RWPE1 (cell line): ENCODE data around the gene CHD5.

Experiments used
- CTCF ChIA-PET: fragments of 350-600 bp; sonication (Branson Sonifier 250); formaldehyde crosslinking; extraction: SDS; loops from one replicate; lab custom pipeline; 2021; lab: Yijun Ruan, JAX
- POLR2A ChIA-PET: fragments of 400-600 bp; formaldehyde crosslinking; extraction: SDS; loops from one replicate; lab custom pipeline; 2020; ENCODE audit warnings: antibody characterized with exemption; ENCODE audit not compliant: low non-redundant PET; lab: Yijun Ruan, JAX
- DNase-seq: peaks from one replicate; pipeline ENCODE4 v3.0.0; 2012; ENCODE audit warnings: low spot score
- H3K27ac ChIP-seq: fragments of 450-650 bp; 2 replicates; pipeline ENCODE4 v1.5.1; 2017
- TF ChIP-seq, protein P1 (sequence below): fragments of 450-650 bp; conservative IDR thresholded peaks from 2 replicates; pipeline ENCODE4 v1.5.1; 2017; ENCODE audit warnings: low read depth, mild to moderate bottlenecking

Gene CHD5

DNA sequence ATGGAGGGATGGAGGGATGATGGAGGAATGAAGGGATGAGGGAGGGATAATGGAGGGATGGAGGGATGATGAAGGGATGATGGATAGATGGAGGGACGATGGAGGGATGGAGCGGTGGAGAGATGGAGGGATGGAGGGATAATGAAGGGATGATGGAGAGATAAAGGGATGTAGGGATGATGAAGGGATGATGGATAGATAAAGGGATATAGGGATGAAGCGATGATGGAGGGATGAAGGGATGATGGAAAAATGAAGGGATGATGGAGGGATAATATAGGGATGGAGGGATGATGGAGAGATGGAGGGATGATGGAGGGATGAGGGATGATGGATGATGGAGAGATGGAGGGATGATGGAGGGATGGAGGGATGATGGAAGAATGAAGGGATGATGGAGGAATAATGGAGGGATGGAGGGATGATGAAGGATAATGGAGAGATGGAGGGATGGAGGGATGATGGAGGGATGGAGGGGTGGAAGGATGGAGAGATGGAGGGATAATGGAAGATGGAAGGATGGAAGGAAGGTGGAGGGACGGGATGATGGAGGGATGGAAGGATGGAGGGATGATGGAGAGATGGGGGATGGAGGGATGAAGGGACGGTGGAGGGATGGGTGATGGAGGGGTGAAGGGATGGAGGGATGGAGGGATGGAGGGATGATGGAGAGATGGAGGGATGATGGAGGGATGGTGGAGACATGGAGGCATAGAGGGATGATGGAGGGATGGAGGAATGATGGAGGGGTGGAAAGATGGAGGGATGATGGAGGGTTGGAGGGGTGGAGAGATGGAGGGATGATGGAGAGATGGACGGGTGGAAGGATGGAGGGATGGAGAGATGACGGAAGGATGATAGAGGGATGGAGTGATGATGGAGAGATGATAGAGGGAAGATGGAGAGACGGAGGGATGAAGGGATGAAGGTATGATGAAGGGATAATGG lies 72.4 kb downstream of the CHD5 start:
- TF ChIP-seq, protein P1, sequence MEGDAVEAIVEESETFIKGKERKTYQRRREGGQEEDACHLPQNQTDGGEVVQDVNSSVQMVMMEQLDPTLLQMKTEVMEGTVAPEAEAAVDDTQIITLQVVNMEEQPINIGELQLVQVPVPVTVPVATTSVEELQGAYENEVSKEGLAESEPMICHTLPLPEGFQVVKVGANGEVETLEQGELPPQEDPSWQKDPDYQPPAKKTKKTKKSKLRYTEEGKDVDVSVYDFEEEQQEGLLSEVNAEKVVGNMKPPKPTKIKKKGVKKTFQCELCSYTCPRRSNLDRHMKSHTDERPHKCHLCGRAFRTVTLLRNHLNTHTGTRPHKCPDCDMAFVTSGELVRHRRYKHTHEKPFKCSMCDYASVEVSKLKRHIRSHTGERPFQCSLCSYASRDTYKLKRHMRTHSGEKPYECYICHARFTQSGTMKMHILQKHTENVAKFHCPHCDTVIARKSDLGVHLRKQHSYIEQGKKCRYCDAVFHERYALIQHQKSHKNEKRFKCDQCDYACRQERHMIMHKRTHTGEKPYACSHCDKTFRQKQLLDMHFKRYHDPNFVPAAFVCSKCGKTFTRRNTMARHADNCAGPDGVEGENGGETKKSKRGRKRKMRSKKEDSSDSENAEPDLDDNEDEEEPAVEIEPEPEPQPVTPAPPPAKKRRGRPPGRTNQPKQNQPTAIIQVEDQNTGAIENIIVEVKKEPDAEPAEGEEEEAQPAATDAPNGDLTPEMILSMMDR: no peak
- ChIA-PET CTCF (no interaction called here), POLR2A (no interaction called here)
- DNase-seq: no peak
- H3K27ac ChIP-seq: no peak overlapping the region

DNA sequence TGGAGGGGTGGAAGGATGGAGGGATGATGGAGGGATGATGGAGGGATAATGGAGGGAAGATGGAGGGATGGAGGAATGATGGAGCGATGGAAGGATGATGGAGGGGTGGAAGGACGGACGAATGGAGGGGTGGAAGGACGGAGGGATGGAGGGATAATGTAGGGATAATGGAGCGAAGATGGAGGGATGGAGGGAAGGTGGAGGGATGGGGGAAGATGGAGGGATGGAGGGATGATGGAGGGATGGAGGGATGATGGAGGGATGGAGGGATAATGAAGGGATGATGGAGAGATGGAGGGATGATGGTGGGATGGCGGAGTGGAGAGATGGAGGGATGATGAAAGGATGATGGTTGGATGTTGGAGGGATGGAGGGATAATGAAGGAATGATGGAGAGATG lies 73.1 kb downstream of the CHD5 start:
- CTCF ChIA-PET: no interaction called here
- H3K27ac ChIP-seq: no peak overlapping the region
- DNase-seq: no peak
- POLR2A ChIA-PET: no interaction called here
- TF ChIP-seq, protein P1: no peak

DNA sequence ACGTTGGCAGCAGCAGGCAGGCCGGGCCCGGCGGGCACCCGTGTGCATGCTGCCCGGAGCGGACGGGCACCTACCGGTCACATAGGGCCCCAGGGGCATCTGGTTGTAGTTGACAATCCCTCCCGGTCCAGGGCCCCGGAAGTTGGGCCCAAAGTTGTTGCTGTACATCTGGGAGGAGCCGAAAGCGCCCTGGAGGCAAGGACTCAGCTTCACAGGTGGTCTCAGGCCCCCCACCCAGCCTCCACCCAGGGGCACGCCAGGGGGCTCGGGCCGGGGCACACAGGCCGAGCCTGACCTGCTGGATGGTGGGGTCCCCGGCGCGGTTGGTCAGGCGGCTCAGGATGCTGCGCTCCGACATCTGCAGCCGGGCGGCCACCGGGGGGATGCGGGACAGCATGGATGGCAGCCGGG lies 73.8 kb downstream of the CHD5 start:
- TF ChIP-seq, protein P1: no peak
- CTCF ChIA-PET: interaction anchor here (0.9 kb wide), 1 partner anchor 384 kb away, joined by 3 read pairs; no protein-coding TSS in a partner anchor
- DNase-seq: no peak

DNA sequence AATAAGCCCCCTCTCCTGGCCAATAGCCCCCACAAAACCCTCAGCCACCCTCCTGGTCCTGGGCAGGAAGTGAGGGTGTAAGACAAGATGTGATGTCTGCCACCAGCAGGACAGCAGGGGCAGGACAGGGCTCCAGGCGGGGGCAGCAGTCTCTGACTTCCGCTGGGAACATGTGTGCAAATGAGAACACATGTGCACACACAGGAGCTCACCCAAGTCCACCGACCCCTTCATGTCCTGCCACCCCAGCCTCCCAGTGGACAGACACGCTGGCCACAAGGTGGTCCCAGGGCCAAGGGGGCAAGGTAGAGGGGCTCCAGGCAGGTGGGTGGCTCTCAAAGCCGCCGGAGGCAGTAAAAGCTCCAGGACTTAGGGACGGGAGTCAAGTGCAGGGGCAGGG lies 74.4 kb downstream of the CHD5 start:
- POLR2A ChIA-PET: no interaction called here
- TF ChIP-seq, protein P1: no peak
- no peak overlapping the region for H3K27ac ChIP-seq
- CTCF ChIA-PET: interaction anchor here (0.7 to 0.9 kb wide), 2 partner anchors 99 to 384 kb away, joined by 3 read pairs; no protein-coding TSS in a partner anchor
- no peak for DNase-seq

More for the DNA sequence above, 73.8 kb downstream of the CHD5 start:
- POLR2A ChIA-PET: no interaction called here
- H3K27ac ChIP-seq: no peak overlapping the region

DNA sequence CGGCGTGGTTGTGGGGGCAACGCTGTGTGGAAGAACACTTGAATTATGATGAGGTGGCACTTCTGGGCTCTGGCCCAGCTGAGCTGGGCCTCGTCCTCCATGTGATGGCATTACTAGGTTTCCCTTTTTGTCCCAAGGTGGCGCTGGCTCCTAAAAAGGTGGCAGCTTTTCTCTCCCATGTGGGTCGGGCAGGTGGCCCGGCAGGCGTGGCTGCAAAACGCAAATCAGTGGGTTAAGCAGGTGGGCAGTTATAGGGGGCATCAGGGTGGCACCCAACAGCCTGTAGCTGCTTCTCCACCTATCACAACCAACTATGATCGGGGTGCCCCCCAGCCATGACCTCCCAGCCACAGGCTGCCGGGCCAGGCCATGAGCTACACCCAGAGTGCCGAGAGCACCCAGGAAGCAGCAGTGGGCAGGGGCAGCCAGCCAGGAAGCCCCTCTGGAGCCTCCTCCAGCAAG lies 74.9 kb downstream of the CHD5 start:
- POLR2A ChIA-PET: no interaction called here
- TF ChIP-seq, protein P1: no peak
- no peak overlapping the region for H3K27ac ChIP-seq
- CTCF ChIA-PET: interaction anchor here (0.7 to 0.9 kb wide), 2 partner anchors 100 to 385 kb away, joined by 3 read pairs; no protein-coding TSS in a partner anchor
- no peak for DNase-seq

DNA sequence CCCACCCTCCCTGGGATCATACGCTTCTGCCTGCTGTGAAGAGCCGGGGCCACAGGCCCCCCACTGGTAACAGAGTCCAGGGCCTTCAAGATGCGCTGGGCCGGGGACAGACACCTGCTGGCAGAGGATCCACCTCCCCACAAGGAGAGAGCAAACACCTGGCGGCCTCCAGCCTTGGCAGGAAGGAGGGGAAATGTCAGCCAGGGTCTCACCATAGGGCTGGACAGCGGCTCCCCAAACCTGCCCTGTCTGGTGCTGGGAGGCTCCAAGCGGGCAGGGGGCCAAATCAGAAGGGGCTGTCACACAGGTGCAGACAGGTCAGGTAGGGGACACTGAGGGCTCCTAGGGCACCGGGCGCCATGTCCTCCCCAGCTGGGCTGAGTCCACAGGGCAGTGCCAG lies 75.5 kb downstream of the CHD5 start:
- ChIA-PET CTCF (no interaction called here), POLR2A (no interaction called here)
- TF ChIP-seq, protein P1: no peak
- no peak overlapping the region for H3K27ac ChIP-seq
- DNase-seq: no peak
